Measurements from ENCODE around the gene MTERF4.

DNA sequence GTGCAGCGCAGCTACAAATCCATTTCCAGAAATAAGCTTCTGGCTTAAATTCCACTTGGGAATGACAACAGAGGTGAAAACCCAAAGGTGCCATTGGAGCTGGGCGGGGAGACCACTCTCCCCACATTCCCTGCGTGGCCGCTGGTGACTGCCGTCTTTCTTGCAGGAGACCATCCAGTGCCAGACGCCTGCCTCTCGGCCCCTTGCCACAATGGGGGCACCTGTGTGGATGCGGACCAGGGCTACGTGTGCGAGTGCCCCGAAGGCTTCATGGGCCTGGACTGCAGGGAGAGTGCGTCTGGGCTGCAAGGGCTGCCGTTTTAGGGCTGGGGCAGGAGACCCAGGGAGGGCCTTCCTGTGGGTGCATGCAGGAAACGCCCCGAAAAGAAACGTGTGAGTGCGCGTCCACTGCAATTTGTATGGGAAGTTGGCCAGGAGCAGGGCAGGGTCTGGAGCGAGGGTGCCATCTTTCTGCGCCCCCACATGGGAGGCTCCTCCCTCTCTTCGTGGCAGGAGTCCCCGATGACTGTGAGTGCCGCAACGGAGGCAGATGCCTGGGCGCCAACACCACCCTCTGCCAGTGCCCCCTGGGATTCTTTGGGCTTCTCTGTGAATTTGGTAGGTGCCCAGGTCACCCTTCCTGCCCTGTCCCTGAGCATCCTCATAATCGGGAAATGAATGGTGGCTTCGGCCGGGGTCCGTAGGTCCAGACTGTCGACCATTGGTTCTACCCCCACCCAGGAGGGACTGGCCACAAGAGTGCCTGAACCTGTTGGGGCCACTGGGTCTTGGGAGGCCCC is 53.7 kb downstream of the MTERF4 start:
- TF ChIP-seq, protein P1, sequence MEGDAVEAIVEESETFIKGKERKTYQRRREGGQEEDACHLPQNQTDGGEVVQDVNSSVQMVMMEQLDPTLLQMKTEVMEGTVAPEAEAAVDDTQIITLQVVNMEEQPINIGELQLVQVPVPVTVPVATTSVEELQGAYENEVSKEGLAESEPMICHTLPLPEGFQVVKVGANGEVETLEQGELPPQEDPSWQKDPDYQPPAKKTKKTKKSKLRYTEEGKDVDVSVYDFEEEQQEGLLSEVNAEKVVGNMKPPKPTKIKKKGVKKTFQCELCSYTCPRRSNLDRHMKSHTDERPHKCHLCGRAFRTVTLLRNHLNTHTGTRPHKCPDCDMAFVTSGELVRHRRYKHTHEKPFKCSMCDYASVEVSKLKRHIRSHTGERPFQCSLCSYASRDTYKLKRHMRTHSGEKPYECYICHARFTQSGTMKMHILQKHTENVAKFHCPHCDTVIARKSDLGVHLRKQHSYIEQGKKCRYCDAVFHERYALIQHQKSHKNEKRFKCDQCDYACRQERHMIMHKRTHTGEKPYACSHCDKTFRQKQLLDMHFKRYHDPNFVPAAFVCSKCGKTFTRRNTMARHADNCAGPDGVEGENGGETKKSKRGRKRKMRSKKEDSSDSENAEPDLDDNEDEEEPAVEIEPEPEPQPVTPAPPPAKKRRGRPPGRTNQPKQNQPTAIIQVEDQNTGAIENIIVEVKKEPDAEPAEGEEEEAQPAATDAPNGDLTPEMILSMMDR (IDR thresholded peaks at IDR 0.05; ENCODE audit: control extremely low read depth in 1 of 3, insufficient read depth in 1 of 3, low read depth in 1 of 3, low read length in 3 of 3) = no peak
- TF ChIP-seq POU5F1 (IDR thresholded peaks at IDR 0.05; ENCODE audit: low read depth, low read length) (no peak), MAFK (IDR thresholded peaks at IDR 0.05; ENCODE audit: low read depth, low read length) (no peak)

Measured in H1 (cell line).